ENCODE measurements around the gene CPLX4.

Gene CPLX4

GRCh38 chr18:59305295-59305694, 13.2 kb downstream of the CPLX4 start:
- no peak for DNase-seq

DNA sequence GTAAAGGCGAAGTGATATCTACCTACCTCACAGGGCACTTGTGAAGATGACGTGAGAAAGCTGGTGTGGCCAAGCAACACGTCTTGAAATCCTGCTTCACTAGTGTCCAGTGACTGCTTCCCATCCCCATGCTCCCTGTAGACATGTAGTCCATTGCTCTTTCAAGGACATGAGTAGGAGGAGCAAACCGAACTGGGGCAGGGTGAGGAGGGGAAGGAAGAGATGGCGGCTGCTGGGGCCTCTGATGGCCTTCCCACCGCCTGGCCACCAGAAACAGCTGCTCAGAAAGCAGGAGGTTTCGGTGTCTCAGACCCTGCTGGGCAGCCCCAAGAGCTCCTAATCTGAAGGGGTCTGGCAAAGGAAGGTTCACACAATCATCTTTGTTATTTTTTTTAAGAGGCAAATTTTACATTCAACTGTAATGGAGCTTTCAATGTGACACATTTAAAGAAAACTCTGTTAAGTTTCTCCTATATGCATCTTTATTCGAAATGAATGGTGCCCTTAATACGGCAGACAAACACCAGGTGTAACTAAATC, 14.7 kb downstream of the CPLX4 start:
- DNase-seq: no peak

- DNase-seq: no peak
Measured at GRCh38 chr18:59303006-59303405, 15.4 kb downstream of the CPLX4 start.

DNA sequence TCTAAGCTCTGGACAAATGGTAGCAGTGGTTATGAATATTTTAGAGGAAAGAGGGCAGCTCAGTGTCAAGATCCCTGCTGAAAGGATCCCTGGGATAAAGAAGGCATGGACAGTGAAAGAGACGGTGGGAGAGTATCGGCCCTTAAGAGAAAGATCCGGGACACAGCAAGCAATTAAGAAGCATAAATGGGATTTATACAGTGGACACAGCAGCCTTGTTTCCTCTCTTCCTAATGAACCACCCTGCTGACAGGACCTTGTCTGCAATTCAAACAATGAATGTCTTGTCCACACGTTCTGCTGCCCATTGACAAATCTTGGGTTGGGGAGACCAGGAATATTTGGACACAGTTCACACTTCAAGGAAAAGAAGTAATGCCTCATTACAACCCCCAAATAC, 16.5 kb downstream of the CPLX4 start:
- no peak for DNase-seq

DNA sequence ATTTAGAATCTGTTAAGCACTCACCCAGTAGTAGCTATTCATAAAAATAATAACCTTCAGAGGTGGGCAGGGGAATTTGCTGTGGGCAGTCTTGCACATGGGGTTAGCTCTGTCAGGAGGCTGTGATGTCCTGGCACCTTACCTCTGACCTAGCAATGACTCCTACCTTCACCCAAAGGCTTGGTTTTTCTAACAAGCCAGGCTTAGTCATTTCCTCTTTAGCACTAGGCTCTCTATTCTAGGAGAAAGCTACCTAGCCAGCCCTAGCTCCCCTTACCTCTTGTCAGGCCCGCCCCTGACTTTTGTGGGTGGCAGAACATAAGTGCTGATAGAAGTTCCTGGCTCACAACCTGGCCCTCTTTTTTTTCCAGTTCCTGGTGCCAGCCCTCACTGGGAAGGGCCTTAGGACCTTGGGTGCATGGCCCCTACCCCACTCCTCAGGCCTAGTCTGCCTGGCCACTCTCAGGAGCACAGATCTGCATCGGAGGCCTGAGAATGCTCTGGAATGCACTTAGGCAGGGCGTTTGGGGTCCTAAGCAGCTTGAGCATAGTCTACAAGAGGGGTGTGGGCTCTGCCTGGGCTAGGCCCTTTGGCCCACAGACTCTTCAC, 17.7 kb downstream of the CPLX4 start:
- DNase-seq: no peak

DNA sequence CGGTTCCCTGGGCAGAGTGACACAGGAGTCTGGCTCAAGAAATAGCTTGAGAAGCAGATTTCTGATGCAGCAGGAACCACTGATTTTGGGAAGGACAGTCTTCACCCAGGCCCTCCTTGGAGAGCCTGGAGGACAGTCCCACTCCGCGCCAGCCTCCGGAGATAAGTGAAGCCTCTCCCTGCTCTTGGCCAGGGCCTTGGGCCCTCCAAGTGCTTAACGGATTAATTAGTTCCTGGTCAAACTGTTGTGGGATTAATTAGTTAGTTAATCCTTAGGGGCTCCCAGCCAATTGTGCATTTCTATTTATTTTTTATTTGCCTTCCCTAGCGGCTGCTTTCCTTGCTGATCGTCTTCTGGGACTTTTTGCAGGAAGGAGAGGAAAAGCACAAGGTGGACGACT, 19.6 kb downstream of the CPLX4 start:
- no peak for DNase-seq

DNA sequence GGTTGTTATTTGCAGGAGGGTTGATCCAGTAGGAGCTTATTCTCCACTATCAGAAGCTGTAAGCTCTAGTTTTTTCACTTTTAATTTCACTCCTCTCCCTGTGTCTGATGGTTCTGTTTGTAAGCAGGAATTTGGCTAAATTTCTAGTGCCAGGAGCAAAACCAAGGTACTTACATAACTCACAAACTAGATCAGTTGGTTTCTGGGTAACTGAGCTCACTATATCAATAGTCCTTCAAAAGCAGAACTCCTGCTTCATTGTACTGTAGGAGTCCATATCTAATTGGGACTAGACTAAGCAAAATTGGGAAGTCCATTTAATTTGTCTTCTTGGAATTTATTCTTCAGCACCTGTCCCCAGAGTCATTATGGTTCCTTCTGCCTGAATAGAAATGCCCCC, 25.1 kb downstream of the CPLX4 start:
- no peak for DNase-seq

GRCh38 chr18:59286341-59286740, 32.1 kb downstream of the CPLX4 start:
- DNase-seq: no peak

DNA sequence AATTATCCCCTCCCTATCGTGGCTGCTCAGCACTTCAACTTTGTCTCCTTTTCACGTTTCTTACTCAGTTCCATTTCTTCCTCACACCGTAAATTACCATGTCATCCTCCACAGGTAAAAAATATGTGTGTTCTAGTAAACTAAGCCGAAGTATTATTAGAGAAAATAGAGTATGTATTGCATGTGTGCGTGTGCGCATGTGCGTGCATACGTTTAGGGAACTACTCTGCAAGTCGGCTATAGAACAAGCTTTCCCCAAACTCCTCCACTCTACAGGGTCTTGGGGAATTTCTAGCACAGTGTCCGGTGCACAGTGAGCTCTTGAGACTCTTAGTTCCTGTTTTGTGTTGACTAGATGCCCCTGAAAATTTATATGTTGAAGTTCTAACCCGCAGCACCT, 36.1 kb downstream of the CPLX4 start:
- DNase-seq: no peak

DNA sequence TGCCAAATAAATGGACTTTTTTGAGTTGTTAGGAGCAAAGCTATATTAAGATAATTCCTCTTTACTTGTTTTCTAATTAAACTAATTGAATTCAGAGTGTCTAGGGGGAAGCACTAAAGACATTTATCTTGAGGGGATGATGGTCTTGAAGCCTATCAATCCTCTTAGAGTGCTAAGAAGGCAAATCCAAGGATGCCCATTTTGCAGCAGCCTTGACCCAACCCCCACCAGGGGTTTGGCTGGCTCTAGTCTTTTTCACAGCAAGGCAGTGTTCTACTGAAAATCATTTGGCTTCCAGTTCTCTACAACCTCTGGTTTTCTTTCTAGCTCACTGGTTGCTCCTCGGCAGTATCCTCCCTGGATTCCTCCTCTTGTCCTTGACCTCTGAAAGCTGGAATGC, 38.7 kb downstream of the CPLX4 start:
- no peak for DNase-seq

- DNase-seq: no peak
Measured at GRCh38 chr18:59279193-59279592, 39.3 kb downstream of the CPLX4 start.

GRCh38 chr18:59278793-59279192, 39.7 kb downstream of the CPLX4 start:
- DNase-seq: no peak

DNA sequence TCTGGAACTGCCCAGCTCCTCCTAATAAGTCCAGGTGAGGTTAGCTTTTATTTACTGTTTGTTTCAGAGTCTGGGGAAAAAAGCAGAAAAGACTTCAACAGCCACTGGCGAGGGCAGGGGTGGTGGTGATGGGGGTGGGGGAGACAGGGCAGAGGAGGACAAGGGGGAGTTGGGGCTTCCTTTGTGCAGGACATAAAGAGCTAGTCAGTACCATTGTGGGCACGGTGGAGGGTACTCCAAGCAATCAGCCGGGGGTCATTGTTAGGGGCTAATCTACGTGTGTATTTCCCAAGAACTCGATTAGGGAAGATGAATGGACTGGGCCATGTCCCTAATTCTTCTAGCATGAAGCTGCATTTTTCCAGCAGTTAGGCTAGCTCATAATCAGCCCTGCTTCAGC, 42.4 kb downstream of the CPLX4 start:
- DNase-seq: no peak

DNA sequence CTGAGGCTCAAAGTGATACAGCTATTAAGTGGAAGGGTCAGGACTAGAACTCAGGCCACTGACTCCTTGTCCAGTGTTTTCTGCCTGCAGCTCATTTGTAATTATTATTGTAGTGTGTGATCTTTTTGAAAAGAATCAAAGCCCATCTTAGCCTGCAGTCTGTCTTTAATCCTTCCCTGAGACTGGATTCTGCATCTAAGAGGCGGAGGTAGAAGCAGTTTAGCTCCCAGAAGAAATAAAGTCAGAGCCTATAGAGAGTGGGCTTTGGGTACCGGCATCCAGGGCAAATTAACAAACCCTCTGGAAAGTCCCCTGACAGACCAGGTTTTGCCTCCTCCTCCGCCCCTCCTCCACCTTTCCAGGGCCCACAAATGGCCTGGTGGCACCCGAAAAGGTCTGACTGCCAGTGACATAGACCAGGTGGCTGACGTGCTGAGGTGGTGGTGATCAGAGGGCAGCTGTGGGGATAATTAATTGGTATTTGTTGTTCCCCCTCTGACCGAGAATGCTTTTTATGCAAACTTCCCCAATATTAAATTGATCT, 43.0 kb downstream of the CPLX4 start:
- DNase-seq: no peak

GRCh38 chr18:59274533-59274928, 43.9 kb downstream of the CPLX4 start:
- DNase-seq: no peak

DNA sequence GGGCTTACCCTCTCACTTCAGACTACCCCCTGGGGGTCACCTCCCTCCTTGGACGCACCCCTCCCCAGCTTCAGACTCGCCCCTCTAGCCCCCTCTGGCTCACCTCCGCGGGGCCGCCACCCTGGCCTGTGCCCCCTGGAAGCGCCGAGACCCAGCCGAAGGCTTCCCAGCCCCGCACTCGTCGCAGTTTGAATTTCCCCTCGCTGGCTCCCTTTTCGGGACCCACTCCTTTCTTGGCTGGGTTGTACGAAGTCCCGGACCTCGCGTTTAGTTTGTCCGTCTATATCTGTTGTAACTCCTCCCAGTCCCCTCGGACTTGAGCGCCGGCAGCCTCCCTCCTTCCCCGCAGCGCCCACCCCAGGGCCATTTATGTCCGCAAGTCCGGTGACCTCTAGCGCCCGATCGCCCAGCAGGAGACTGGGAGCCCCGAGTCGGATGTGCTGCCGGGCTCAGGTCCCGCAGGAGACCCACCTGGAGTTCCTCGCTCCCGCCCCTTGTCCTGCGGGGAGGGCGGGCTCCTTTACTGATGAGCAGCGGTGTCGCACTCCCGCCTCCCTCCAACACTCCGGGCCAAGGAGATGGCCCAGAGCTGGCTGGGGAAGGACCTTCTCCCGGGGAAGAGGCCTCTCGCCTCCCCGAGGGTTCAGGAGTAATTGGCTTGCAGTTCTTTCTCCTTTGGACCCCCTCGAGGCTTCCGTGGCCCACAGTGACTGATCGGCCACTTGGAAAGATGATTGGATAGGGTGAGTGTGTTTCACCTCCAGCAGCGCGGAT, 44.5 kb downstream of the CPLX4 start:
- DNase-seq: no peak

DNA sequence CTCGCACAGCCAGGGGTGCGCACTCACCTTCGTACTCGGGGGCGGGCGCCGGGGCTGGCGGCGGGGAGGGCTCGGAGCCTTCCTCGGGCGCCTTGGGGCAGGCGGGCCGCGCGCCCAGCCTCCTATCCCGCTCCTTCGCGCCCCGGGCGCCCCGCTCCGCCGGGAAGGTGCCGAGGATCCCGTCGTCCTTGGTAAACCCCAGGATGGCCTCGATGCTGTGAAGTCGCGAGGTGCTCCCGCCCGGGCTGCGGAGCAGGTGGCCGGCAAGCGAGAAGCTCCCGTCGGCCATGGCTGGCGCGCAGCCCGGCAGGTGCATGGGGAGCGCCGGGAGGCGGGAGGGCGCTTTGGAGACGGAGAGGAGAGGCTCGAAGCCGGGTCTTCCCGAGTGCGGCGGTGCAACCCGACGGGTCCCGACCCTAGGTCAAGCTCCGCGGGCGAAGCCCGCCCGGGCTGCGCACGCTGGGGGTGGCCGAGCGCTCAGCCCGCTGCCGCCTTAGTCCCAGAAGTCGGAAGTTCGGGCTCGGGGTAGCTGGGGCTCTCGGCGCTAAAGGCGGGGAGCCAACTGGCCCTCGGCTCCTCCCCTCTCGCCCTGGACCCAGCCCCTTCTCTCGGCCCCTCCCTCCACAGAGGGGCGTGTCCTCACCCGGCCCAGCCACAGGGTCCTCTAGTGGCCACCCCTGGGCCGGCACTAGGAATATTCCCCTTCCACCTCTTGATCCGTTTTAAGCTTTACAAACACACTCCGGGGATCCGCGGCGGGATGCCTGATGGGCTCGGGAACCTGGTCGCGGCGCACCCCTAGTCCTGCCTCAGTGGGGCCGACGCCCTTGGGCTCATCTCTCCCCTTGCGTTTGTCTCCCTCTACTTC, 45.3 kb downstream of the CPLX4 start, which contains the start of gene RAX:
RAX (minus strand) TSS at position 564 of the 868 bp plus-strand sequence; CDS start at position 316, 248 bp downstream.
- no peak for DNase-seq

DNA sequence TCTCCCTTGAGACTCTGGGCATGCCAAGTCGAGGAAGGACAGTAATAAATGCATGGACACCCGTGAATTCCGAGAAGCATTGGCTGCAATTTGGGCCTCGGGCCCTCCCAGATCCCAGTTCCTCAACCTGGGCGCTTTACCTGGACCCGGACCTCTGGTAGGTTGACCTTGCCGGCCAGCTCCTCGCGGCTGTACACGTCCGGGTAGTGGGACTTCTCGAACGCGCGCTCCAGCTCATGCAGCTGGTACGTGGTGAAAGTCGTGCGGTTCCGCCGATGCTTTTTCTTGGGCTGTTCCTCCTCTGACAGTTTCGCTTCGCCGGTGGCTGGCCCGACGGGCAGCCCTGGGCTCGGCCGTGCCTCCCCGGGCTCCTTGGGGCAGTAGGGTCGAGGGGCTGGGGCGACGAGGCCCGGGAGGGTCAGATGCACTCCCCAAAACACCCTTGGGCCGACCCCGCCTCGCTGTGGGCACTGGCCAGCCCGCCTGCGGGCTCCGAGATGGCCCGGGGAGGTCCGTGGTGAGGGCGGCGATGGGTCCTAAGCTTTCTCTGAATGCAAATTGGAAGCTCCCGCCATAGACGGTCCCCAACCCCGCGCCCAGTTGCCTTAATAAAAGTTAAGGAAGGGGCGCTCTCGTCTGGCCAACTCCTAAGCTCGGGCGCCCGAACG, 46.1 kb downstream of the CPLX4 start:
- DNase-seq: no peak

GRCh38 chr18:59271606-59272220, 46.7 kb downstream of the CPLX4 start:
- DNase-seq: no peak

DNA sequence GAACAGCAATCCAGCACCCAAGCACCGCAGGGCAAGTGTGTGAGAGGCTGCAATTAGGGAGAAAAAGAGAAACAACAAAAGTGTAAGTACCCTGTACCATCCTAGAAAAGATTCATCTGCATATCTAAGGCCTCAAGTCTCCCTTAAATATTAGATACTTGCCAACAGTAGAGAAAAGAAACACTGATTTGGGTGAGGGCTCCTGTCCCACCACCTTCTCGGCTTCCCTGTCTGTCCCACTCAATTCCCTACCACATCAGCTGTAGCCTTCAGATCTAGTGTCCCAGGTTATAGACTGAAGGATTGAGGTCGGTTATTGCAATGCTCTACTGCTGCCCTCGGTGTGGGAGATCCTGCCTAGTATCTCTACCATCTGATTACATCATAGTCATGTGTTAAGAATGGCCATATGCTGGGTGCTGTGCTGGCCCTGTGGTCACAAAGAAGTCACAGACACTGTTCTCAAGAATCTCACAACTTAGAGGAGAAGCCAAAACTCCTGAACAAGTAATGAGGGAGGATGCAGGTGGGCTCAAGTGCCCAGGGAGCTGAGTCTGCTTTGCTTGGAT, 47.7 kb downstream of the CPLX4 start:
- no peak for DNase-seq

GRCh38 chr18:59269563-59270119, 48.8 kb downstream of the CPLX4 start:
- no peak for DNase-seq

All from CD4-positive, alpha-beta T cell treated with Interleukin-17A for 4 hours (primary cell).